Neural progenitor cell (in vitro differentiated cells): ENCODE results near the gene ABCF3. TPM values are rescaled to one million over a fixed set of nuclear protein-coding genes. Genes with fewer than 3 reads are reported as not detected.
A peak's percentile ranks its signal among the peaks of the same experiment; 100 is the strongest.
"Not testable (repeated sequence)": the region's sequence is repeated elsewhere in the genome, so short reads cannot be mapped to it uniquely, and the experiment has no call there.

Source experiments
- DNase-seq: peaks from one replicate; pipeline ENCODE4 v3.0.0-alpha.2; 2016; ENCODE audit warnings: low spot score
- H2AFZ ChIP-seq: fragments of 200-600 bp; sonication (generic); replicated peaks from 2 replicates; pipeline ENCODE4 v1.6.1; 2016; ENCODE audit warnings: antibody characterized with exemption
- H3F3A ChIP-seq: fragments of 200-600 bp; sonication (generic); 2 replicates; pipeline ENCODE4 v1.6.1; 2016; ENCODE audit warnings: antibody characterized with exemption, low read depth
- H3K27ac ChIP-seq: fragments of 200-600 bp; sonication (generic); 2 replicates; pipeline ENCODE4 v1.5.1; 2016; ENCODE audit warnings: mild to moderate bottlenecking
- H3K27me3 ChIP-seq: fragments of 200-600 bp; sonication (generic); 2 replicates; pipeline ENCODE4 v1.6.1; 2016; ENCODE audit warnings: mild to moderate bottlenecking, moderate library complexity
- H3K36me3 ChIP-seq: fragments of 200-600 bp; sonication (generic); 2 replicates; pipeline ENCODE4 v1.5.1; 2016
- H3K4me1 ChIP-seq: fragments of 200-600 bp; sonication (generic); 2 replicates; pipeline ENCODE4 v1.6.1; 2016; ENCODE audit warnings: mixed run types
- H3K4me2 ChIP-seq: fragments of 200-600 bp; sonication (generic); 2 replicates; pipeline ENCODE4 v1.6.1; 2016
- H3K4me3 ChIP-seq: fragments of 200-600 bp; sonication (generic); 2 replicates; pipeline ENCODE4 v1.5.1; 2016
- H3K79me2 ChIP-seq: fragments of 200-600 bp; sonication (generic); 2 replicates; pipeline ENCODE4 v1.6.1; 2016; ENCODE audit warnings: low read depth
- H3K9ac ChIP-seq: fragments of 200-600 bp; sonication (generic); 2 replicates; pipeline ENCODE4 v1.6.1; 2016
- H3K9me3 ChIP-seq: fragments of 200-600 bp; sonication (generic); 2 replicates; pipeline ENCODE4 v1.5.1; 2016; ENCODE audit warnings: low read depth
- H4K20me1 ChIP-seq: fragments of 200-600 bp; sonication (generic); 2 replicates; pipeline ENCODE4 v1.6.1; 2016; ENCODE audit warnings: low read depth
- H3K27ac Mint-ChIP-seq: 3 replicates; pipeline ENCODE4 v1.8.0; 2021; ENCODE audit warnings: mixed read lengths
- H3K27me3 Mint-ChIP-seq: 2 replicates; pipeline ENCODE4 v1.8.0; 2022; ENCODE audit warnings: low read depth, mild to moderate bottlenecking, inconsistent platforms, moderate library complexity, mixed read lengths; ENCODE audit not compliant: insufficient read depth
- H3K36me3 Mint-ChIP-seq: 3 replicates; pipeline ENCODE4 v1.8.0; 2021; ENCODE audit warnings: mixed read lengths
- H3K4me1 Mint-ChIP-seq: 3 replicates; pipeline ENCODE4 v1.8.0; 2021; ENCODE audit warnings: mixed read lengths
- H3K4me3 Mint-ChIP-seq: 3 replicates; pipeline ENCODE4 v1.8.0; 2021; ENCODE audit warnings: mild to moderate bottlenecking, moderate library complexity, mixed read lengths
- H3K9me3 Mint-ChIP-seq: 3 replicates; pipeline ENCODE4 v1.8.0; 2020; ENCODE audit warnings: mixed read lengths
- EZH2 ChIP-seq: fragments of 200-600 bp; sonication (generic); IDR thresholded peaks from 2 replicates; pipeline ENCODE4 v1.6.1; 2017; ENCODE audit warnings: antibody characterized with exemption, mild to moderate bottlenecking, moderate library complexity
- EZH2phosphoT487 ChIP-seq: fragments of 200-600 bp; sonication (generic); IDR thresholded peaks from 2 replicates; pipeline ENCODE4 v1.6.1; 2017; ENCODE audit warnings: antibody characterized with exemption
- total RNA-seq: library from RNA; depleted of rRNA; stranded (reverse); fragments of >200 nt; gene quantifications from 2 replicates; pipeline ENCODE4 v1.2.3, GENCODE V29; 2015; ENCODE audit warnings: low replicate concordance
- TF ChIP-seq, protein P1 (sequence below): fragments of 200-600 bp; sonication (generic); IDR thresholded peaks from 2 replicates; pipeline ENCODE4 v1.5.1; 2017; ENCODE audit warnings: antibody characterized with exemption, mild to moderate bottlenecking

The ABCF3 gene
- total RNA-seq, 1 donor from 2014 or later, result 22.0 TPM

- Histone ChIP-seq H3K4me1 (peaks cover 19% of the 10 kb centered on the region), H3K27me3 (no peaks in the 10 kb centered on the region), H3K9me3 (no peaks in the 10 kb centered on the region), H4K20me1 (peaks cover 44% of the 10 kb centered on the region), H3K4me3 (peak overlapping the region; percentile 100), H3K79me2 (peaks cover 74% of the 10 kb centered on the region), H2AFZ (no peak overlapping the region), H3F3A (peaks cover 42% of the 10 kb centered on the region), H3K9ac (peak overlapping the region; percentile 87), H3K36me3 (no peaks in the 10 kb centered on the region), H3K4me2 (peak overlapping the region; percentile 86), H3K27ac (peak overlapping the region; percentile 92)
- H3K36me3 Mint-ChIP-seq, result peaks cover 4% of the 10 kb centered on the region
- peak overlapping the region; percentile 96 for H3K27ac Mint-ChIP-seq
- peaks cover 38% of the 10 kb centered on the region for H3K4me1 Mint-ChIP-seq
- DNase-seq, result peak; percentile 30
- H3K27me3 Mint-ChIP-seq, result peaks cover 12% of the 10 kb centered on the region
- no peak for TF ChIP-seq EZH2
- TF ChIP-seq, protein P1, sequence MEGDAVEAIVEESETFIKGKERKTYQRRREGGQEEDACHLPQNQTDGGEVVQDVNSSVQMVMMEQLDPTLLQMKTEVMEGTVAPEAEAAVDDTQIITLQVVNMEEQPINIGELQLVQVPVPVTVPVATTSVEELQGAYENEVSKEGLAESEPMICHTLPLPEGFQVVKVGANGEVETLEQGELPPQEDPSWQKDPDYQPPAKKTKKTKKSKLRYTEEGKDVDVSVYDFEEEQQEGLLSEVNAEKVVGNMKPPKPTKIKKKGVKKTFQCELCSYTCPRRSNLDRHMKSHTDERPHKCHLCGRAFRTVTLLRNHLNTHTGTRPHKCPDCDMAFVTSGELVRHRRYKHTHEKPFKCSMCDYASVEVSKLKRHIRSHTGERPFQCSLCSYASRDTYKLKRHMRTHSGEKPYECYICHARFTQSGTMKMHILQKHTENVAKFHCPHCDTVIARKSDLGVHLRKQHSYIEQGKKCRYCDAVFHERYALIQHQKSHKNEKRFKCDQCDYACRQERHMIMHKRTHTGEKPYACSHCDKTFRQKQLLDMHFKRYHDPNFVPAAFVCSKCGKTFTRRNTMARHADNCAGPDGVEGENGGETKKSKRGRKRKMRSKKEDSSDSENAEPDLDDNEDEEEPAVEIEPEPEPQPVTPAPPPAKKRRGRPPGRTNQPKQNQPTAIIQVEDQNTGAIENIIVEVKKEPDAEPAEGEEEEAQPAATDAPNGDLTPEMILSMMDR, result no peak
- TF ChIP-seq EZH2phosphoT487, result no peak
- H3K9me3 Mint-ChIP-seq, result no peaks in the 10 kb centered on the region
- peak overlapping the region; percentile 99 for H3K4me3 Mint-ChIP-seq
Observed at GRCh38 chr3:184157206-184157605, 28.8 kb upstream of the ABCF3 start.

GRCh38 chr3:184158404-184158803 lies 27.6 kb upstream of the ABCF3 start:
- H3K9ac ChIP-seq, result no peak overlapping the region
- H3K9me3 Mint-ChIP-seq, result no peaks in the 10 kb centered on the region
- H3K4me2 ChIP-seq, result no peak overlapping the region
- H3K4me1 ChIP-seq, result peaks cover 19% of the 10 kb centered on the region
- H2AFZ ChIP-seq, result no peak overlapping the region
- peaks cover 12% of the 10 kb centered on the region for H3K27me3 Mint-ChIP-seq
- TF ChIP-seq EZH2phosphoT487, result no peak
- no peak for TF ChIP-seq EZH2
- TF ChIP-seq, protein P1, result no peak
- H3K4me3 Mint-ChIP-seq, result no peak overlapping the region
- H3K36me3 Mint-ChIP-seq, result peaks cover 8% of the 10 kb centered on the region
- peaks cover 79% of the 10 kb centered on the region for H3K79me2 ChIP-seq
- peaks cover 40% of the 10 kb centered on the region for H3F3A ChIP-seq
- DNase-seq, result no peak
- no peak overlapping the region for H3K27ac ChIP-seq
- peaks cover 51% of the 10 kb centered on the region for H4K20me1 ChIP-seq
- H3K27me3 ChIP-seq, result no peaks in the 10 kb centered on the region
- H3K4me1 Mint-ChIP-seq, result peaks cover 32% of the 10 kb centered on the region
- H3K9me3 ChIP-seq, result no peaks in the 10 kb centered on the region
- H3K4me3 ChIP-seq, result no peak overlapping the region
- no peaks in the 10 kb centered on the region for H3K36me3 ChIP-seq
- no peak overlapping the region for H3K27ac Mint-ChIP-seq

DNA sequence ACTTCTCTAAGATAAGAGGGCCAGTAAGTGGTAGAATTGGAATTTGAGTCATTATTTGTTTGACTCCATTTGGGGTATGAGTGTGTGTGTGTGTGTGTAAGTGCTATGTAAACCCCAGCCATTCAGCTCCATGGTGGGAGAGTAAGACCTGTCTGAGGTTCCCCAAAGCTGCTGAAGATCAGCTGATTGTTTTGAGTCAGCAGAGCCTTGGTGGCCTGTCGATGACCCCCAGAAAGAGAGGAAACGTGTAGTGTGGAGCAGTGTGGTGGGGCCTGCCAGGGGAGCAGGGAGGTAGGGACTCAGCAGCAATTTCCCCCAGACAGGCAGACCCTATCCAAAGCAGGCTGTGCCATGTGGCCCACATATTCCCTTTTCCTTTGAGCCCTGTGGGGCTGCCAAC lies 25.5 kb upstream of the ABCF3 start:
- H4K20me1 ChIP-seq, result peaks cover 57% of the 10 kb centered on the region
- H2AFZ ChIP-seq, result no peak overlapping the region
- H3K9me3 ChIP-seq, result no peaks in the 10 kb centered on the region
- peaks cover 71% of the 10 kb centered on the region for H3K79me2 ChIP-seq
- H3K4me3 ChIP-seq, result no peak overlapping the region
- Mint-ChIP-seq H3K4me1 (peaks cover 22% of the 10 kb centered on the region), H3K27ac (no peak overlapping the region), H3K36me3 (peaks cover 11% of the 10 kb centered on the region), H3K27me3 (peaks cover 10% of the 10 kb centered on the region), H3K9me3 (no peaks in the 10 kb centered on the region), H3K4me3 (no peak overlapping the region)
- H3F3A ChIP-seq, result peaks cover 28% of the 10 kb centered on the region
- no peak overlapping the region for H3K4me2 ChIP-seq
- H3K4me1 ChIP-seq, result peaks cover 13% of the 10 kb centered on the region
- no peaks in the 10 kb centered on the region for H3K36me3 ChIP-seq
- TF ChIP-seq, protein P1, result no peak
- no peak for TF ChIP-seq EZH2phosphoT487
- no peak for TF ChIP-seq EZH2
- no peak overlapping the region for H3K27ac ChIP-seq
- H3K9ac ChIP-seq, result no peak overlapping the region
- no peak for DNase-seq
- H3K27me3 ChIP-seq, result no peaks in the 10 kb centered on the region

DNA sequence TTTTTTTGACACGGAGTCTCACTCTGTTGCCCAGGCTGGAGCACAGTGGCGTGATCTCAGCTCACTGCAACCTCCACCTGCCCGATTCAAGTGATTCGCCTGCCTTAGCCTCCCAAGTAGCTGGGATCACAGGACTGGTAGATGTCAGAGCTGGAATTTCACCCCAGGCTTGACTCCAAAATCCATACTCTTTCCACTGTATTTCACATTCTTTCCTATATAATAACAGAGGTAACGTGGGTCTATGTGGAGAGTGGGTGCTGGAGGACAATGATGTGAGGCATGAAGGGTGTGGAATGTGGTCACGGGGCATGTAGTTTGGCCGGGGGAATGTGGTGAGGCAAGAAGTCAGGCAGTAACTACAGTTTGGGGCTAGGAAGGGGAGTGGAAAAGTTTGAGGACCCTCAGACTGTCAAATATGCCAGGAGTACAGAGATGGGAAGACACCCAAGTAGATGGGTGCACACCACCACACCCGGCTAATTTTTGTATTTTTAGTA lies 23.4 kb upstream of the ABCF3 start:
- peaks cover 13% of the 10 kb centered on the region for H3K4me1 Mint-ChIP-seq
- H3K36me3 Mint-ChIP-seq, result peaks cover 23% of the 10 kb centered on the region
- H3K4me3 ChIP-seq, H3K27me3 Mint-ChIP-seq, H3K27ac Mint-ChIP-seq, H3F3A ChIP-seq, DNase-seq, H3K4me2 ChIP-seq, H3K4me3 Mint-ChIP-seq, H3K9me3 Mint-ChIP-seq, H3K9ac ChIP-seq, H2AFZ ChIP-seq, H3K27me3 ChIP-seq, H3K36me3 ChIP-seq, H3K27ac ChIP-seq, H3K4me1 ChIP-seq, H3K9me3 ChIP-seq: not testable (repeated sequence)
- peaks cover 39% of the 10 kb centered on the region for H4K20me1 ChIP-seq
- H3K79me2 ChIP-seq, result peaks cover 50% of the 10 kb centered on the region
